Measurements from ENCODE around the gene FGF14.

GRCh38 chr13:102091231-102091630 lies 310.6 kb downstream of the FGF14 start:
- no peak for TF ChIP-seq CTCF (IDR thresholded peaks at IDR 0.05)
- no peak for TF ChIP-seq POLR2A (IDR thresholded peaks at IDR 0.05)
